ENCODE data around the gene WASF2.
A peak's percentile ranks its signal among the peaks of the same experiment; 100 is the strongest.

The WASF2 gene

DNA sequence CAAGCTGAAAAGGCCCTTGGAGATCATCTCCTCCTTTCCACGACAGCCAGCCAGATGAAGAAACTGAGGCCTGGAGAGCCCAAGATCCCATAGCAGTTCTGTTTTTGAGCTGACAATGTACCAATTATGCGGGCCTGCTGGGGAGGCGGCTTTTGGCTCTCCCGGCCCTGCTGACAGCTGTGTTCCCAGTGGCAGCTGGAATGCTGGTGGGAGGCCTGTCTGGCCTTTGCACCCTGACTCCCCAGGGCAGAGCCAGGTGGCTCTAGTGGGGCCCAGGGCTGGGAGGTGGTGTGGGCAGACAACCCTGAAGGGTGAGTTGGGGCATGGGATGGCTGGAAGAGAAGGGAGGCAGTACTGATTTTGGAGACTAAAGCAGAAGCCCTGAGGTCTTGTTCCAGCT, 30.7 kb upstream of the WASF2 start:
- Histone ChIP-seq H3K27ac (ENCODE audit: low read length) (peak overlapping the region; percentile 82), H3K4me1 (ENCODE audit: control insufficient read depth, insufficient read depth, low read length) (peaks cover 72% of the 10 kb centered on the region), H3K9ac (ENCODE audit: low read length in 2 of 2) (peak overlapping the region in 1 of 2 donors; percentile 43)

DNA sequence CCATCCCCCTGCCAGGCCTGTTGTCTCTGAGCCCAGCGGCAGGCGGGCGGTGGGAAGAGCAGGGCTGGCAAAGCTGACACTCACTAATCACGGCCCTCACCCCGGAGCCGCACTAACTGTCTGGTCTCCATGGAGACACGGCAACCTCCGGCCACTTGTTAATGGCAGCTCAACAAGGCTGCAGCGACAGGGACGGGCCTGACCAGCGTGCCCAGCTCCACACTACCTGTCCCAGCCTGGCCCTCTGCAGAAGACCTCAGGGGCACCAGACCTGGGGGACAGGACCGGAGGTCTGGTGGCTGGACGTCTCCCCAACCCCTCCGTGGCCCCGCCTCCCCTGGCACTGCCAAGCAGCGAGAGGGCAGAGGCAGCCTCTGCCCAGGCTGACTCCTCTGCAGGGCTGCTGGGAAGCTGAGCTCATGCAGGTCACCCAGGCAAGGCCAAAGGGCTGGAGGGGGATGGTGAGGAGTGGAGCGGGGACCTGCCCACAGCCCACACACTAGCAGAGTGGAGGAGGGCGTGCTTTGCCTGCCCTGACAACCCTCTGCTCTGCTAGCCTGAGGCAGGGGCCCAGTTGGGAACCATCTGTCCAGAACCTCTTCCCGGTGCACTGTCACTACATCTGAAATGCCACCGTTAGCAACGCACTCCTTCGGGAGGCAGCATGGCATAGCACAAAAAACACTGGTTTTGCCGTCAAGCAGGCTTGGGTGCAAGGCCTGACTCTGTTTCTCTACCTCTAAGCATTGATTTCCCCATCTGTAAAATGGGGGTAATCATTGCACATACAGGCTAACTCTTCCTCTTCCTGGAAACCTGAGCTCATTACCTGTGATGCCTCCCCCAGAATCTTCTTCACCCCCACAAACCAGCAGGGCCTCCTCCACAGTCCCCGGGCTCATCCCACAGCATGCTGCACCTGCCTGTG, 29.6 kb upstream of the WASF2 start:
- H3K4me3 ChIP-seq (ENCODE audit: low read length in 2 of 2): peak overlapping the region in 1 of 2 donors; percentile 55
- no peaks in the 10 kb centered on the region for H3K27me3 ChIP-seq (ENCODE audit: control insufficient read depth in 1 of 2, insufficient read depth in 2 of 2, low read length in 2 of 2)
- H3K9ac ChIP-seq (ENCODE audit: low read length in 2 of 2): peak overlapping the region in 1 of 2 donors; percentile 13
- H3K4me1 ChIP-seq (ENCODE audit: control insufficient read depth, insufficient read depth, low read length): peaks cover 61% of the 10 kb centered on the region
- no peaks in the 10 kb centered on the region for H3K36me3 ChIP-seq (ENCODE audit: control insufficient read depth in 2 of 2, insufficient read depth in 2 of 2, low read length in 2 of 2)
- peak overlapping the region; percentile 82 for H3K27ac ChIP-seq (ENCODE audit: low read length)
- H3K9me3 ChIP-seq (ENCODE audit: control insufficient read depth in 2 of 2, low read length in 2 of 2): no peaks in the 10 kb centered on the region

More for the DNA sequence above, 30.7 kb upstream of the WASF2 start:
- H3K4me3 ChIP-seq (ENCODE audit: low read length in 2 of 2): no peak overlapping the region
- no peaks in the 10 kb centered on the region for H3K36me3 ChIP-seq (ENCODE audit: control insufficient read depth in 2 of 2, insufficient read depth in 2 of 2, low read length in 2 of 2)
- no peaks in the 10 kb centered on the region for H3K9me3 ChIP-seq (ENCODE audit: control insufficient read depth in 2 of 2, low read length in 2 of 2)
- no peaks in the 10 kb centered on the region for H3K27me3 ChIP-seq (ENCODE audit: control insufficient read depth in 1 of 2, insufficient read depth in 2 of 2, low read length in 2 of 2)

DNA sequence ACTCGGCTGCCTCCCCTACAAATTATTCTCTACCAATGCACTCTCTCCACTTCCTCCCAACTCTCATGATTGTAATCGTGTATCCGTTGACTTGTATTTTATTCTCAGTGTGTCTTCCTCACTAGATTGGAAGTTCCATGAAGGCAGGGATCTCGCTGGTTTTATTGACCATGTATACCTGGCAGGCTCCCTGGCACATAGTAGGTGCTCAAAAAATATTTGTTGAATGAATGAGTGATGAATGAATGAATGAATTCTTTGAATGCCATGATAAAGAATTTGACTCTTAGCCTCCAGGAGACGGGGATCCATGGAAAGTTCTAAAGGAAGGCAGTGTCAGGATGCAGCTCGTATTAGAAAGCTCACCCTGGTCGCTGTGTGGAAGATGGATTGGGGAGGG, 28.8 kb upstream of the WASF2 start:
- H3K36me3 ChIP-seq (ENCODE audit: control insufficient read depth in 2 of 2, insufficient read depth in 2 of 2, low read length in 2 of 2): no peaks in the 10 kb centered on the region
- no peaks in the 10 kb centered on the region for H3K27me3 ChIP-seq (ENCODE audit: control insufficient read depth in 1 of 2, insufficient read depth in 2 of 2, low read length in 2 of 2)
- peak overlapping the region; percentile 82 for H3K27ac ChIP-seq (ENCODE audit: low read length)
- H3K4me3 ChIP-seq (ENCODE audit: low read length in 2 of 2): no peak overlapping the region
- peaks cover 57% of the 10 kb centered on the region for H3K4me1 ChIP-seq (ENCODE audit: control insufficient read depth, insufficient read depth, low read length)
- H3K9ac ChIP-seq (ENCODE audit: low read length in 2 of 2): no peak overlapping the region
- no peaks in the 10 kb centered on the region for H3K9me3 ChIP-seq (ENCODE audit: control insufficient read depth in 2 of 2, low read length in 2 of 2)

DNA sequence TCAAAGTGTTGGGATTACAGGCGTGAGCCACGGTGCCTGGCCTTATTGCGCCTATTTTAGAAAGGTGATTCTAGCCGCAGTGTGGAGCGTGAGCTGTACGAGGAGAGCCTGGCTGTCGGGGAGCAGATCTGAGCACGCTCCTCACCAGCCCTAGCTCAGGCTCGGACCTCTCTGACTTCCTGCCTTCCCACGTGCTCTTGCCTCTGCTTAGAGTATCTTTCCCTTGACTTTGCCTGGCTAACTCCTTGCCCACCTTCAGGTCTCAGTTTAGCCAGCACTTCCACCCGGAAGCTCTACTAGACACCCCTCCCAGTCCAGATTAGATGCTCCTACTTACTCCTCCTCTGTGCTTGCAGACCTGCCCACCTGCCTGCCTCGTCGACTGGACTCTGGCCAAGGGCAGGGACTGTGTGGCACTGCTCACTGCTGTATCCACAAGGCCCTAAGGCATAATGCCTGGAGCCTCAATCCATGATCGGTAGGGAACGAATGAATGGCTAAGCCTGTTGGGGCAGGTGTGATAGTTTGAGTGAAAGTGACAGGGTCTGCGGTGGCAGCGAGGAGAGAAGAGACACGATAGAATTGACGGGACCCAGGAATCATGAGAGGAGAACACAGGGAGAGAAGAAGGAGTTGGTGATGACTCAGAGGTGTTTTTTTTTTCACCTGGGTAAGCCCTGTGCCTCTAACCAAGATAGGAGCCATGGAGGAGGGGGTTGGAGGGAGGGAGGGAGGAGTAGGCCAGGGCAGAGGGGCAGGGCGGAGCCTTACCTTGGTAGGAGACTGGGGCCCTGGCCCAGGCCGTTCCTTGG, 28.1 kb upstream of the WASF2 start:
- no peaks in the 10 kb centered on the region for H3K36me3 ChIP-seq (ENCODE audit: control insufficient read depth in 2 of 2, insufficient read depth in 2 of 2, low read length in 2 of 2)
- no peak overlapping the region for H3K27ac ChIP-seq (ENCODE audit: low read length)
- no peaks in the 10 kb centered on the region for H3K9me3 ChIP-seq (ENCODE audit: control insufficient read depth in 2 of 2, low read length in 2 of 2)
- H3K27me3 ChIP-seq (ENCODE audit: control insufficient read depth in 1 of 2, insufficient read depth in 2 of 2, low read length in 2 of 2): no peaks in the 10 kb centered on the region
- peaks cover 54% of the 10 kb centered on the region for H3K4me1 ChIP-seq (ENCODE audit: control insufficient read depth, insufficient read depth, low read length)
- no peak overlapping the region for H3K4me3 ChIP-seq (ENCODE audit: low read length in 2 of 2)
- H3K9ac ChIP-seq (ENCODE audit: low read length in 2 of 2): no peak overlapping the region

DNA sequence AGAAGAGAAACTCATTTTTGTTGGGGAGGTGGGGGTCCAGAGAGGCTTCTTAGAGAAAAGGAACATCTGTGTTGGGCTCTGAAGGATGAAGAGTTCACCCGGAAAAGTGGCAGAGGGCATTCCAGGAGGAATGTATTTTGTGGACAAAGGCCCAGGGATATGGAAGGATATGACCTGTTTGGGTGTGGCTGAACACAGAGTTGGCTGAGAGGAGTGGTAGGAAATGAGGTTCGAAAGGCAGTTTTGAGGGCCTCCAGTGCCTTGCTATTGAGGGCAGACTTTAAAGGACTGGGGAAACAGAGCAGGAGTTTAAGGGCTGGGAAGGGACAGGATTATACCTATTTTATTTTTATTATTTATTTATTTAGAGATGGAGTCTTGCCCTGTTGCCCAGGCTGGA, 27.3 kb upstream of the WASF2 start:
- Histone ChIP-seq H3K36me3 (ENCODE audit: control insufficient read depth in 2 of 2, insufficient read depth in 2 of 2, low read length in 2 of 2) (no peaks in the 10 kb centered on the region), H3K9ac (ENCODE audit: low read length in 2 of 2) (no peak overlapping the region), H3K27me3 (ENCODE audit: control insufficient read depth in 1 of 2, insufficient read depth in 2 of 2, low read length in 2 of 2) (no peaks in the 10 kb centered on the region), H3K27ac (ENCODE audit: low read length) (no peak overlapping the region), H3K4me1 (ENCODE audit: control insufficient read depth, insufficient read depth, low read length) (peaks cover 46% of the 10 kb centered on the region), H3K4me3 (ENCODE audit: low read length in 2 of 2) (no peak overlapping the region), H3K9me3 (ENCODE audit: control insufficient read depth in 2 of 2, low read length in 2 of 2) (no peaks in the 10 kb centered on the region)

DNA sequence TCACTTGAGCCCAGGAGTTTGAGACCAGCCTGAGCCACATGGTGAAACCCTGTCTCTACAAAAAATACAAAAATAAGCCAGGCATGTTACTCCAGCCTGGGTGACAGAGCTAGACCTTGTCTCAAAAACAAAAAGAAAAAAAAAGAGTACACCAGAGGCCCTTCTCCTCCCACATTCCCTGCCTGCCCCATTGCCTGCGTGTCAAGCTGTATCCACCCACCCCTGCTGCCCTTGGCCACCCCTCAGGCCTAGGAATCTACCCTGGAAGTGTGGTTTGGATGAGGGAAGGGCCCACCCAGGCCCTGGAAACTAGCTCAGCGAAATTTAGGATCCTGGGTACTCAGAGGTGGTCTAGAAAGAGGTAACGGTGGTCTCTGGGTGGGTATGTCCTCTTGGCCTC, 25.7 kb upstream of the WASF2 start:
- H3K4me1 ChIP-seq (ENCODE audit: control insufficient read depth, insufficient read depth, low read length): peaks cover 29% of the 10 kb centered on the region
- no peaks in the 10 kb centered on the region for H3K9me3 ChIP-seq (ENCODE audit: control insufficient read depth in 2 of 2, low read length in 2 of 2)
- H3K27ac ChIP-seq (ENCODE audit: low read length): no peak overlapping the region
- no peaks in the 10 kb centered on the region for H3K27me3 ChIP-seq (ENCODE audit: control insufficient read depth in 1 of 2, insufficient read depth in 2 of 2, low read length in 2 of 2)
- H3K9ac ChIP-seq (ENCODE audit: low read length in 2 of 2): no peak overlapping the region
- H3K4me3 ChIP-seq (ENCODE audit: low read length in 2 of 2): no peak overlapping the region
- no peaks in the 10 kb centered on the region for H3K36me3 ChIP-seq (ENCODE audit: control insufficient read depth in 2 of 2, insufficient read depth in 2 of 2, low read length in 2 of 2)

DNA sequence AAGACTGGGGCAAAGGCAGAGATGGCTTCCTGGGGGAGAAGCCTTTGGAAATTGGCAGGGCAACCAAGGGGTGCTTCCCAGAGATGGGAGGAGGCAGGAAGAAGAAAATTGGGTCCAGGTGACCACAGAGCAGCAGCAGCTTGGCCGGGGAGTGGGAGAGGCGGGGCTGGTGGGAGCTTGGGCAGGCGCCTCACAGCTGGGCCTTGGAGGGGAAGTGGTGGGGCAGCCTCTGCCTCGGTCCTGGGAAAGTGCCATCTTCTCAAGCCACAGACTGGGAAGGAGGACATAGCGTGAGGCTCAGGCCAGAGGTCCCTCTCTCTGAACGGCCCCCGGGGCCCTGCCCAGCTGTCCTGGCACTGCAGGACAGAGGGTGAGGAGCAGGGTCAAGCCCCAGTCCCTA, 24.0 kb upstream of the WASF2 start:
- peaks cover 13% of the 10 kb centered on the region for H3K4me1 ChIP-seq (ENCODE audit: control insufficient read depth, insufficient read depth, low read length)
- H3K4me3 ChIP-seq (ENCODE audit: low read length in 2 of 2): no peak overlapping the region
- no peak overlapping the region for H3K9ac ChIP-seq (ENCODE audit: low read length in 2 of 2)
- H3K9me3 ChIP-seq (ENCODE audit: control insufficient read depth in 2 of 2, low read length in 2 of 2): no peaks in the 10 kb centered on the region
- no peaks in the 10 kb centered on the region for H3K27me3 ChIP-seq (ENCODE audit: control insufficient read depth in 1 of 2, insufficient read depth in 2 of 2, low read length in 2 of 2)
- no peaks in the 10 kb centered on the region for H3K36me3 ChIP-seq (ENCODE audit: control insufficient read depth in 2 of 2, insufficient read depth in 2 of 2, low read length in 2 of 2)
- no peak overlapping the region for H3K27ac ChIP-seq (ENCODE audit: low read length)

DNA sequence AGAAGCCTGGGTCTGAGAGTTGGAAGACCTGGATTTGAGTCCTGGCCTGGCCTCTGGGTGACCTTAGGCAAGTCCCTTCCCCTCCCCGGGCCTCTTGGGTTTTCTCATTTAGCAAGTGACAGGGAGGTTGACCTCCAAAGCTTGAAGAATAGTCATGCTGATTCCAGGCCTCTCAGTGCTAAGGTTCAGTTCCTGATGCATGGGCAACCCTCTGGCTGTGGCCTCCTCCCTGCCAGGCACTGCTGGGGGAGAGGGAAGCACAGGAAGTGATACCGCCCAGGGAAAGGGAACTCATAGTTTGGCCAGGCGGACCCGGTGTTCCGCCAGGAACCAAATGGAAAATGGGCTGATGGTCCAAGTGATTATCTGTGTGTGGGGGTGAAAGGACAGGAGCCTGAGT, 23.6 kb upstream of the WASF2 start:
- H3K27me3 ChIP-seq (ENCODE audit: control insufficient read depth in 1 of 2, insufficient read depth in 2 of 2, low read length in 2 of 2): no peaks in the 10 kb centered on the region
- no peak overlapping the region for H3K9ac ChIP-seq (ENCODE audit: low read length in 2 of 2)
- no peak overlapping the region for H3K27ac ChIP-seq (ENCODE audit: low read length)
- H3K4me3 ChIP-seq (ENCODE audit: low read length in 2 of 2): no peak overlapping the region
- no peaks in the 10 kb centered on the region for H3K36me3 ChIP-seq (ENCODE audit: control insufficient read depth in 2 of 2, insufficient read depth in 2 of 2, low read length in 2 of 2)
- peaks cover 13% of the 10 kb centered on the region for H3K4me1 ChIP-seq (ENCODE audit: control insufficient read depth, insufficient read depth, low read length)
- no peaks in the 10 kb centered on the region for H3K9me3 ChIP-seq (ENCODE audit: control insufficient read depth in 2 of 2, low read length in 2 of 2)

DNA sequence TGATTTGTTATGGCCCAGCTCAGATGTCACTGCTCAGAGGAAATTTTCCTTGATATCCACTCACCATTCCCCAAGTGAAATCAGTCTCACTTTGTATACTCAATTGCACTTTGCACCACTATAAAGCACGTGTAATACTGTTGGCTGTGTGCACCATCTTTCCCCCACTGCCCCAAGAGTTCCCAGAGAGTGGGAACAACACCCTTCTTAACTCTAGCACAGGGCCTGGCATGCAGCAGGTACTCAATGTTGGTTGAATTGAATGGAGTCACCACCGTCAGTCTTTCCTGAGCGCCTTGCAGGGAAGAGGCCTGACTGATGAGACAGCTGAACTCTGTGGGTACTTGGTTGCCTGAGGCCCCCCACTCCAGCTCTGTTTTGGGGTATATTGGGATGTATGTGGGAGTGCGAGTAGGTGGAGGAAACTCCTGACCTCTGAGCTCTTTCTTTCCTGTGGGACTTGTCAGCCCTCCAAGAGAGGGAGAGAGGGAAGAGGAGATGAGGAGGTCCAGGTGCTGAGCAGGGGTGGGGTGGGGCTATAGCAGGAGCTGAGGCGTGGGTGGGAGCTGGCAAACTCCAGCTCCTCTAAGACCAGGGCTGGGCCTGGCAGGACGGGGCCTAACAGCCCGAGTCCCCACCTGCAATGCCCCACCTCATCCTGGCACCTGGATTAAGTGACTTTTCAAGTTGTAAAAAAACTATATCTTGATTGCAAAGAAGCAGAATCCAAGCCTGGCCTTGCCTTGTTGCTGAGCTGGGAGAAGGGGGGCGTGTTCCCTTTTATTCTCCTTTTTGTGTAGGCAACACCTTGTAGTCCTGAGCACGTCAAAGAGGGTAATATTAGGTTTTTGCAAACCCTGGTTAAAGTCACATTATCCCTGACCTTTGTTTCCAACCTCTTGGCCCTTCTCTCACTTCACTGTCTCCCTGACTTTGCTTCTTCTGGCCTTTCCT, 19.4 kb upstream of the WASF2 start:
- Histone ChIP-seq H3K9me3 (ENCODE audit: control insufficient read depth in 2 of 2, low read length in 2 of 2) (no peaks in the 10 kb centered on the region), H3K27ac (ENCODE audit: low read length) (no peak overlapping the region), H3K4me3 (ENCODE audit: low read length in 2 of 2) (no peak overlapping the region), H3K27me3 (ENCODE audit: control insufficient read depth in 1 of 2, insufficient read depth in 2 of 2, low read length in 2 of 2) (no peaks in the 10 kb centered on the region), H3K36me3 (ENCODE audit: control insufficient read depth in 2 of 2, insufficient read depth in 2 of 2, low read length in 2 of 2) (no peaks in the 10 kb centered on the region), H3K9ac (ENCODE audit: low read length in 2 of 2) (no peak overlapping the region), H3K4me1 (ENCODE audit: control insufficient read depth, insufficient read depth, low read length) (peaks cover 19% of the 10 kb centered on the region)

DNA sequence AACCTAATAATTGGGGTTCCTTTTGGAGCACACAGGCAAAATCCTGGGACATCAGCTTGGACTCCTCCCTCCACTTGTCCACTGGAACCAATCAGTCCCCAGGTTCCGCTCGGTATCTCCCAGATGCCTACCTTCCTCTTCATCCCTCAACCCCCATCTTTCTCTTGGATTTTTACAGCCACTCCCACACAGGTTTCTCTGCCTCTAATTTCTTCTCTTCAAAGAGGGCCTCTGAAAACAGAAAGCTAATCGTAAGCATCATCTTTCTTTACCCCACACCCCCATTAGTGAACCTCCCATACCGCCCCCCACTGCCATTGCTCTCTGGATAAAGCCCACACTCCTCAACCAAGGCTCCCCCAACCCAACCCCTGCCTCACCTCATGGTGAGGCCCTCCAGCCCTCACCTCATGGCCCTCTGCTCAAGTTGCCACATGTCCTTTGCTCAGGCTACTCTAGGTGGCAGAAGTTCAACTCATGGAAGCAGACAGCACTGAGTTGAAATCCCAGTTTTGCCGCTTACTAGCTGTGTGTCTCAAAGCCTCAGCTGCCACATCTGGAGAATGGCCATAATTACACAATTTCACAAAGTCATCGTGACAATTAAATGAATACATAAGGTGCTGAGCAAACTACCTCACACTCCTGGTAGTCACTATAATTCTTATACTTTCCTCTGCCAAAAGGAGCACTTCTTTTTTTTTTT, 18.1 kb upstream of the WASF2 start:
- Histone ChIP-seq H3K9ac (ENCODE audit: low read length in 2 of 2) (no peak overlapping the region), H3K27me3 (ENCODE audit: control insufficient read depth in 1 of 2, insufficient read depth in 2 of 2, low read length in 2 of 2) (no peaks in the 10 kb centered on the region), H3K4me3 (ENCODE audit: low read length in 2 of 2) (no peak overlapping the region), H3K27ac (ENCODE audit: low read length) (no peak overlapping the region), H3K4me1 (ENCODE audit: control insufficient read depth, insufficient read depth, low read length) (peaks cover 23% of the 10 kb centered on the region), H3K36me3 (ENCODE audit: control insufficient read depth in 2 of 2, insufficient read depth in 2 of 2, low read length in 2 of 2) (no peaks in the 10 kb centered on the region), H3K9me3 (ENCODE audit: control insufficient read depth in 2 of 2, low read length in 2 of 2) (no peaks in the 10 kb centered on the region)
